OCI-LY7 (cell line): ENCODE measurements around the gene MRPS6. TPM values are rescaled to one million over a fixed set of nuclear protein-coding genes. Genes with fewer than 3 reads are reported as not detected.

Experiments
- BruUV-seq: library from RNA; stranded (reverse); fragments of 400-500 nt; replicated peaks from 2 replicates; lab custom pipeline; 2021; lab: Mats Ljungman, UMichigan
- CTCF ChIA-PET: fragments of 300-600 bp; sonication (Branson Sonifier 250); formaldehyde crosslinking; loops from one replicate; lab custom pipeline; 2022; ENCODE audit warnings: antibody characterized with exemption; ENCODE audit not compliant: unreplicated experiment; lab: Charles Lee
- POLR2A ChIA-PET: fragments of 300-600 bp; sonication (Branson Sonifier 250); formaldehyde crosslinking; loops from one replicate; lab custom pipeline; 2022; ENCODE audit warnings: antibody characterized with exemption; lab: Charles Lee
- DNase-seq: peaks from one replicate; pipeline ENCODE4 v3.0.0-alpha.2; 2015; ENCODE audit warnings: low spot score
- H2AFZ ChIP-seq: fragments of 200-600 bp; sonication (generic), shearing (Covaris generic); 2 replicates; pipeline ENCODE4 v1.6.1; 2014; ENCODE audit warnings: mild to moderate bottlenecking, antibody characterized with exemption, low read length, moderate library complexity
- H3K27ac ChIP-seq: fragments of 200-600 bp; sonication (generic); 2 replicates; pipeline ENCODE4 v1.5.1; 2014; ENCODE audit warnings: mixed run types, low read depth, mild to moderate bottlenecking, moderate library complexity, low read length, inconsistent platforms; ENCODE audit not compliant: poor library complexity, severe bottlenecking
- H3K36me3 ChIP-seq: fragments of 200-600 bp; sonication (generic); 2 replicates; pipeline ENCODE4 v1.6.1; 2014; ENCODE audit warnings: mild to moderate bottlenecking, antibody characterized with exemption, low read length, moderate library complexity, mixed read lengths; ENCODE audit not compliant: insufficient read depth
- H3K4me1 ChIP-seq: fragments of 200-600 bp; sonication (generic); 2 replicates; pipeline ENCODE4 v1.5.1; 2014; ENCODE audit warnings: mild to moderate bottlenecking, low read length; ENCODE audit not compliant: insufficient read depth, poor library complexity, severe bottlenecking
- H3K4me2 ChIP-seq: fragments of 200-600 bp; sonication (generic); 2 replicates; pipeline ENCODE4 v1.6.1; 2014; ENCODE audit warnings: mild to moderate bottlenecking, low read length
- H3K4me3 ChIP-seq: fragments of 200-600 bp; sonication (generic); 2 replicates; pipeline ENCODE4 v1.5.1; 2014; ENCODE audit warnings: mild to moderate bottlenecking, low read depth, low read length; ENCODE audit not compliant: poor library complexity, severe bottlenecking
- H3K79me2 ChIP-seq: fragments of 200-600 bp; sonication (generic); 2 replicates; pipeline ENCODE4 v1.6.1; 2016; ENCODE audit warnings: low read depth, mild to moderate bottlenecking, low read length, moderate library complexity, mixed read lengths; ENCODE audit not compliant: insufficient read depth
- H3K9me2 ChIP-seq: fragments of 200-600 bp; sonication (generic); 2 replicates; pipeline ENCODE4 v1.6.1; 2016; ENCODE audit warnings: mild to moderate bottlenecking, low read length, mixed read lengths; ENCODE audit not compliant: insufficient read depth
- H3K9me3 ChIP-seq: fragments of 200-600 bp; sonication (generic); 2 replicates; pipeline ENCODE4 v1.6.1; 2014; ENCODE audit warnings: mild to moderate bottlenecking, mixed run types, low read length, mixed read lengths
- H4K20me1 ChIP-seq: fragments of 200-600 bp; sonication (generic); 2 replicates; pipeline ENCODE4 v1.6.1; 2014; ENCODE audit warnings: mild to moderate bottlenecking, antibody characterized with exemption, low read length, moderate library complexity, mixed read lengths; ENCODE audit not compliant: insufficient read depth
- EZH2phosphoT487 ChIP-seq: fragments of 200-600 bp; sonication (generic); IDR thresholded peaks from 2 replicates; pipeline ENCODE4 v1.6.1; 2018; ENCODE audit warnings: low read depth, borderline replicate concordance, mild to moderate bottlenecking, mixed run types, antibody characterized with exemption, low read length, moderate library complexity, mixed read lengths
- intact Hi-C: fragments of 100-400 bp; cut with micrococcal nuclease; formaldehyde crosslinking; loops from one replicate; pipeline ENCODE4 v1.10.0; 2022; ENCODE audit not compliant: unreplicated experiment
- total RNA-seq, 2 experiments: library from RNA; depleted of rRNA in 1 of 2; stranded (reverse); fragments of >200 nt in 1 of 2; shearing (Covaris generic) in 1 of 2; gene quantifications; 2 replicates each; pipeline ENCODE4 v1.2.3, GENCODE V29; 2014 to 2022
- TF ChIP-seq, protein P1 (sequence below): fragments of 200-600 bp; sonication (generic); conservative IDR thresholded peaks from 2 replicates; pipeline ENCODE4 v1.5.1; 2014; ENCODE audit warnings: mild to moderate bottlenecking, antibody characterized with exemption, low read length, moderate library complexity, mixed read lengths

MRPS6 gene
- total RNA-seq, 2 experiments from 2014 or later, result 20.9 to 56.1 TPM

- no peak for DNase-seq
- H3K36me3 ChIP-seq, result no peaks in the 10 kb centered on the region
- H3K27ac ChIP-seq, result no peak overlapping the region
- intact Hi-C loops, result no loop called here
- no peaks in the 10 kb centered on the region for H4K20me1 ChIP-seq
- H3K4me2 ChIP-seq, result no peak overlapping the region
- H3K9me2 ChIP-seq, result no peaks in the 10 kb centered on the region
- H3K4me3 ChIP-seq, result no peak overlapping the region
- BruUV-seq, result no TSS peak
- no peaks in the 10 kb centered on the region for H3K9me3 ChIP-seq
- TF ChIP-seq EZH2phosphoT487, result no peak
- TF ChIP-seq, protein P1, sequence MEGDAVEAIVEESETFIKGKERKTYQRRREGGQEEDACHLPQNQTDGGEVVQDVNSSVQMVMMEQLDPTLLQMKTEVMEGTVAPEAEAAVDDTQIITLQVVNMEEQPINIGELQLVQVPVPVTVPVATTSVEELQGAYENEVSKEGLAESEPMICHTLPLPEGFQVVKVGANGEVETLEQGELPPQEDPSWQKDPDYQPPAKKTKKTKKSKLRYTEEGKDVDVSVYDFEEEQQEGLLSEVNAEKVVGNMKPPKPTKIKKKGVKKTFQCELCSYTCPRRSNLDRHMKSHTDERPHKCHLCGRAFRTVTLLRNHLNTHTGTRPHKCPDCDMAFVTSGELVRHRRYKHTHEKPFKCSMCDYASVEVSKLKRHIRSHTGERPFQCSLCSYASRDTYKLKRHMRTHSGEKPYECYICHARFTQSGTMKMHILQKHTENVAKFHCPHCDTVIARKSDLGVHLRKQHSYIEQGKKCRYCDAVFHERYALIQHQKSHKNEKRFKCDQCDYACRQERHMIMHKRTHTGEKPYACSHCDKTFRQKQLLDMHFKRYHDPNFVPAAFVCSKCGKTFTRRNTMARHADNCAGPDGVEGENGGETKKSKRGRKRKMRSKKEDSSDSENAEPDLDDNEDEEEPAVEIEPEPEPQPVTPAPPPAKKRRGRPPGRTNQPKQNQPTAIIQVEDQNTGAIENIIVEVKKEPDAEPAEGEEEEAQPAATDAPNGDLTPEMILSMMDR, result no peak
- CTCF ChIA-PET, result no interaction called here
- H3K79me2 ChIP-seq, result no peaks in the 10 kb centered on the region
- POLR2A ChIA-PET, result no interaction called here
- H2AFZ ChIP-seq, result no peak overlapping the region
- no peaks in the 10 kb centered on the region for H3K4me1 ChIP-seq
Measured at GRCh38 chr21:34043333-34043732, 30.0 kb upstream of the MRPS6 start.

DNA sequence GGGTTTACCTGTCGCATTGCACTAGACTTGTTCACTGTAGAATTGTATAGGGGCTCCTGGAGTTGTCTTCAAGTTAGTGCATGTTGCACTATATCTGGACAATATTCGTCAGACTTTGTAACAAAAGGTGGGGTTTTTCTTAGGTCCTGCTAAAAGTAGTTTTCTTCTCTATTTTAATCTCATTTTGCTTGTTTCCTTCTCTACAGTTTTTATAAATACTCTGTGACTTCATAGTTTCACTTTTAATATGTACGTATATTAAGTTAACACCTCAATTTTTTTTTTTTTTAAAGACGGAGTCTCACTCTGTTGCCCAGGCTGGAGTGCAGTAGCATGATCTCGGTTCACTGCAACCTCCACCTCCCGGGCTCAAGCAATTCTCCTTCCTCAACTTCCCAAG lies 26.5 kb upstream of the MRPS6 start:
- Histone ChIP-seq H3K27ac (no peak overlapping the region), H3K9me2 (no peaks in the 10 kb centered on the region), H3K79me2 (no peaks in the 10 kb centered on the region), H3K9me3 (no peaks in the 10 kb centered on the region), H3K4me2 (no peak overlapping the region), H2AFZ (no peak overlapping the region), H3K4me1 (no peaks in the 10 kb centered on the region), H4K20me1 (no peaks in the 10 kb centered on the region), H3K36me3 (no peaks in the 10 kb centered on the region), H3K4me3 (no peak overlapping the region)
- POLR2A ChIA-PET, result no interaction called here
- TF ChIP-seq, protein P1, result no peak
- TF ChIP-seq EZH2phosphoT487, result no peak
- intact Hi-C loops, result no loop called here
- CTCF ChIA-PET, result no interaction called here
- DNase-seq, result no peak
- BruUV-seq, result no TSS peak

- no peak for DNase-seq
- no peak overlapping the region for H3K4me3 ChIP-seq
- CTCF ChIA-PET, result no interaction called here
- TF ChIP-seq EZH2phosphoT487, result no peak
- TF ChIP-seq, protein P1, result no peak
- H2AFZ ChIP-seq, result no peak overlapping the region
- H3K4me2 ChIP-seq, result no peak overlapping the region
- no peaks in the 10 kb centered on the region for H3K9me3 ChIP-seq
- no peak overlapping the region for H3K27ac ChIP-seq
- BruUV-seq, result no TSS peak
- no peaks in the 10 kb centered on the region for H3K4me1 ChIP-seq
- H4K20me1 ChIP-seq, result no peaks in the 10 kb centered on the region
- H3K79me2 ChIP-seq, result no peaks in the 10 kb centered on the region
- H3K36me3 ChIP-seq, result no peaks in the 10 kb centered on the region
- H3K9me2 ChIP-seq, result no peaks in the 10 kb centered on the region
- intact Hi-C loops, result no loop called here
- POLR2A ChIA-PET, result no interaction called here
Measured at GRCh38 chr21:34047835-34048234, 25.5 kb upstream of the MRPS6 start.
